H1 (cell line): ENCODE data around the gene PDLIM4. TPM values are rescaled to one million over a fixed set of nuclear protein-coding genes. Genes with fewer than 3 reads are reported as not detected.

ENCODE experiments used
- ATF2 ChIP-seq: IDR thresholded peaks from 2 replicates; pipeline ENCODE4 v1.6.1; 2012; ENCODE audit warnings: low read length, inconsistent platforms
- CHD7 ChIP-seq: fragments of 300-600 bp; sonication (generic); IDR thresholded peaks from 2 replicates; pipeline ENCODE4 v1.7.1; 2012; ENCODE audit warnings: low read length, moderate library complexity, mild to moderate bottlenecking, inconsistent platforms; ENCODE audit not compliant: insufficient replicate concordance
- CTBP2 ChIP-seq: IDR thresholded peaks from 2 replicates; pipeline ENCODE4 v1.7.0; 2011; ENCODE audit warnings: borderline replicate concordance, mild to moderate bottlenecking, moderate library complexity, mixed read lengths, low read length; ENCODE audit not compliant: insufficient read depth, insufficient read length
- EZH2 ChIP-seq: fragments of 200-600 bp; sonication (generic); IDR thresholded peaks from 2 replicates; pipeline ENCODE4 v1.7.1; 2012; ENCODE audit warnings: low read depth, mild to moderate bottlenecking, moderate library complexity, low read length, inconsistent platforms; ENCODE audit not compliant: severe bottlenecking
- POLR2A ChIP-seq, 2 experiments: IDR thresholded peaks; 1 replicate in 1 of 2; 2 replicates in 1 of 2; pipeline ENCODE4 v1.6.1; 2011; ENCODE audit warnings: low read depth in 2 of 2, low read length in 2 of 2, mild to moderate bottlenecking in 2 of 2; ENCODE audit errors: control extremely low read depth in 1 of 2
- SIN3A ChIP-seq, 2 experiments: IDR thresholded peaks in 1 of 2; conservative IDR thresholded peaks in 1 of 2; 2 replicates each; pipeline ENCODE4 v1.6.1; 2011 to 2012; ENCODE audit warnings: low read length in 2 of 2, improper control_type of control experiment in 1 of 2, low read depth in 1 of 2, mild to moderate bottlenecking in 1 of 2
- TBP ChIP-seq: IDR thresholded peaks from 2 replicates; pipeline ENCODE4 v1.6.1; 2011; ENCODE audit warnings: low read depth, low read length, improper control_type of control experiment
- ZNF274 ChIP-seq: IDR thresholded peaks from 2 replicates; pipeline ENCODE4 v1.7.0; 2012; ENCODE audit warnings: low read length, borderline replicate concordance; ENCODE audit errors: extremely low read depth
- polyA plus RNA-seq, 7 experiments: library from polyadenylated mRNA; depleted of rRNA in 3 of 7; stranded (reverse) in 5 of 7; unstranded in 2 of 7; fragments of >200 nt in 5 of 7; fragments of 200-250 nt in 2 of 7; gene quantifications; 1 replicate in 5 of 7; 2 replicates in 1 of 7; 4 replicates in 1 of 7; pipeline versions ENCODE4 v1.2.1 to v1.2.3, GENCODE V29; 2011 to 2013; ENCODE audit warnings: missing spikeins in 2 of 7, mixed read lengths in 2 of 7
- total RNA-seq: library from RNA; stranded (reverse); fragmentation: NEBNext Ultra II Directional; extraction: Animal tissue kit (Norgen Biotek cat#: 25700); gene quantifications from 2 replicates; pipeline ENCODE4 v1.2.1, GENCODE V29; 2021

The PDLIM4 gene
- total and polyA plus RNA-seq, 2 of the 8 experiments (the other 6 are each of a cell fraction or from before 2014, with no cell fraction given): 10.7 to 29.1 TPM

- TF ChIP-seq CHD7: no peak
- no peak for TF ChIP-seq POLR2A (IDR thresholded peaks at IDR 0.05; ENCODE audit: control extremely low read depth in 1 of 2, low read depth in 2 of 2, low read length in 2 of 2)
- TF ChIP-seq TBP: no peak
- no peak for TF ChIP-seq ZNF274
- TF ChIP-seq SIN3A (conservative IDR thresholded peaks at IDR 0.05 in 1 of 2, IDR thresholded peaks at IDR 0.05 in 1 of 2; ENCODE audit: low read depth in 1 of 2, low read length in 2 of 2): no peak
- no peak for TF ChIP-seq EZH2
- TF ChIP-seq ATF2: no peak
- no peak for TF ChIP-seq CTBP2
Observed at GRCh38 chr5:132264546-132265335, 7.2 kb downstream of the PDLIM4 start (continued).
